ENCODE results near the gene ADIG.

The ADIG gene

GRCh38 chr20:38581013-38581412 is at the start of gene ADIG:
ADIG (plus strand) TSS chr20:38581197; CDS start chr20:38581251, 54 bp downstream.
- DNase-seq = peak; percentile 49 to 82

GRCh38 chr20:38534756-38535155 is 46.2 kb upstream of the ADIG start:
- no peak for DNase-seq

DNA sequence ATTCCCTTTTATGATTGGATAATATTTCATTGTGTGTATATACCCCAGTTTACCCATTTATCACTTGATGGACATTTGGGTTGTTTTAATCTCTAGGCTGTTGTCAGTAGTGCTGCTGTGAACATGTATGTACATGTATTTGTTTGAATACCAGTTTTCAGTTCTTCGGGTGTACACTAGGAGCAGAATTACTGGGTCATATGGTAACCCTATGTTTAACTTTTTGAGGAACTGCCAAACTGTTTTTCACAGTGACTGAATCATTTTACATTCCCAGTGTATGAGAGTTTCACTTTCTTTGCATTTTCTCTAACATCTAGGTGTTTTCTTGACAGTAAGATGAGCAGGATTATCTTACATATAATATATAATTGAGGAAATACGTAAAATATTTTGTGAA is 44.7 kb upstream of the ADIG start:
- DNase-seq = no peak

DNA sequence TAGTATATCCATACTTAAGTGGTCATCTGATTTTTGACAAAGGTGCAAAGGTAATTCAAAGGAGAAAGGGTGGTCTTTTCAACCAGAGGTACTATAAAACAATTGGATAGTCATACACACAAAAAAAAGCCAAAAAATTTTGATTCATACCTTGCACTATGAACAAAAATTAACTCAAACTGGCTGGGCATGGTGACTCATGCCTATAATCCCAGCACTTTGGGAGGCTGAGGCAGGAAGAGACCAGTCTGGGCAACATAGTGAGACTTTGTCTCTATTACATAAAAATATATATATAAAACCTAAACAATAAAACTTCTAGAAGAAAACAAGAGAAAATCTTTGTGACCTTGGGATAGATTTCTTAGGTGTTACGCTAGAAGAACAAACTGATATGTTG is 43.8 kb upstream of the ADIG start:
- no peak for DNase-seq

DNA sequence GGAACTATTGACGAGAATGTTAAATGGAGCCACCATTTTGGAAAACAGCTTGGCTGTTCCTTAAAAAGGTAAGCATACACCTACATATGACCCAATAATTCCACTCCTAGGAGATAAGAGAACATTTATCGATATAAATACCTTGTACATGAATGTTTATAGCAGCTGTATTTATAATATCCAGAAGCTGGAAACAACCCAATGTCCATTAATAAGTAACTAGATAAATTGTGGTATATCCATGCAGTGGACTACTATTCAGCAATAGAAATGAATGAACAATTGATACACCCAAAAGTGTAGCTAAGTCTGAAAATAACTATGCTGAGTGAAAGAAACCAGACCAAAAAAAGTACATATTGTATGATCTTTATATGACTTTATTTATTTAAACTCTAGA is 42.2 kb upstream of the ADIG start:
- no peak for DNase-seq

DNA sequence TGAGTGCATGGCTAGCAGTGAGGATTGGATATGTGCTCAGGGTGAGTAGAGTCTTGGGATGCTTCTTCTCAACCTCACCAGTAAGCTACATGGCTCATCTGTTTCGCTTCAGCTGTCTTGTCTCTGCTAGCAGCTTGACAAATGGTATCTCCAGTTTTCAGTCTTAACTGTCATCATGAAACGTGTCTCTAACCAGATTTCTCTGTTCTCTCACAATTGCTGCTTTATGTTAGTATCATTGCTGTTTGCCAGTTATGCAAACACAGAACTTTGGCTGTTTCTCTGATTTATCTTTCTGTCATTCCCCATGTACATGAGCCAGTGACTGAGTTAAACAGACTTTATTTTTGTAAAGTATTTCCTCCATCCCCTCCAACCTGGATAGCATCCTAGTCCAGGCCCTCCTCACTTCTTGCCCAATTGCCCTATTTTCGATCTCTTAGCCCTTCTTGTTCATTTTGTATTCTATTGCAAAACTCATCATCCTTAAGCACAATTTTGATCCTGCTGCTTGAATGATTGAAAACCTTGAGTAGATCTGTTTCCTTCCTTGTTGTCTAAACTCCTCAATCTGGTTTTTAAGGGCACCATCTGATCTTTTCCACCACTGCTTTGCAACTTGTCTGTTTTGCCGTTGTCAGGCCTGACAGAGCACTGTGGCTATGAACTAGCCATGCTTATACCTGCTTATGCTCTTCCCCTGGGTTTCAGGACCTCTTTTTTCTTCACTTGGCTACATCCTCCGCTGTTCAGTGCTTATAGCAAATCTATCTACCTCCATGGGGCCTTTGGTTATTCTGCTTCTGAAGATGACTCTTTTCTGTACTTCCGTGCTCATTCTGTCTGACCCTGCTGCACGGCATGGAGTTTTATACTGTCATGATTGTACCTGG is 37.7 kb upstream of the ADIG start:
- peak in 1 of 2 donors; percentile 67 for DNase-seq

- no peak for DNase-seq
Observed at GRCh38 chr20:38545771-38546170, 35.2 kb upstream of the ADIG start.

GRCh38 chr20:38547288-38548085 is 33.5 kb upstream of the ADIG start:
- DNase-seq = no peak

DNA sequence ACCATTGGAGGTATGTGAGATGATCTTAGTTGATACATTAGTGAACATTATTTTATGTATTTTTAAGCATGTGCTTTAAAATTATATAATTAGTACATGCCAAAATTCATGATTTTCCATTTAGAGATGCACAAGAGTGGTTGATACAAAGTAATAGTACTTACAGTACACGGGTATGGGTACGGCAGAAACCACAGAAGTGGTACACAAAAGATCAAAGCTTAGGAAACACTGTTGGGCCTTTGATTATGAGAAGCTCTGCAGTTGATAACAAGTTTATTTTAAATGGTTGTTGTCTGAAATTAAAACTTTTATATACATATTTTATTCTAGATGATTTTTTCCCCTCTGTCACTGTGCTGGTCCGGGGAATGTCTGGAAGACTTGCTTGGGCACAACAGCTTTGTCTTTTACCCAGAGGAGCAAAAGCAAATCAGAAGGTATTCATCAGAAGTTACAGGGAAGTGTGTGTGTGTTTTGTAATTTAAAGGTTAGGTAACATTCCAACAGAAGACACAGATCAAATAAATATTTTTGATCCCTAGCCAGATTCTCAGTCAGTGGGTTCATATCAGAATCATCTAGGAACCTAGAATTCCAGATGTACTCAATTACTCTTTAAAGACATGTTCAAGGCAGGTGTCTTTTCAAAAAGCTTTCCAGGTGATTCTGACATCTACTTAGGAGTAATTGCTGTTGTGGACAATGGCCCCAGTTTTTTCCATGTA is 32.5 kb upstream of the ADIG start:
- no peak for DNase-seq

DNA sequence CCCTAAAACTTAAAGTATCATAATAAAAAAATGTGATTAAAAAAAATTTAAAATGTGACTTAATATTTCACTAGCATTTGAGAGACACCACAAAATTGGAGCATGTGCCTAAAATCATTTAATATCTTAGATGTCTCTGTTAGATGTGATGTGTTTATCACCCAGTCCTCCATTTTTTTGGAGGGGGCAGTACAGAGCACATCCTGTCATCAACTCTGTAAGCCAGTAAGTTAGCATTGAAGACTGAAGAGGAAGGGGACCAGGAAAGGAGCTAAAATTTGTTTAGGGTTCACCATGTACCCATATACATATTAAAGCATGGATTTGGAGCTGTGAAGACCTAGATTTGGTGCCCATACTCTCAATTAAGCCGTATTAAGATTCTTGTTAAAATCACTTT is 30.7 kb upstream of the ADIG start:
- DNase-seq = no peak

- no peak for DNase-seq
Observed at GRCh38 chr20:38551056-38551626, 29.9 kb upstream of the ADIG start.

DNA sequence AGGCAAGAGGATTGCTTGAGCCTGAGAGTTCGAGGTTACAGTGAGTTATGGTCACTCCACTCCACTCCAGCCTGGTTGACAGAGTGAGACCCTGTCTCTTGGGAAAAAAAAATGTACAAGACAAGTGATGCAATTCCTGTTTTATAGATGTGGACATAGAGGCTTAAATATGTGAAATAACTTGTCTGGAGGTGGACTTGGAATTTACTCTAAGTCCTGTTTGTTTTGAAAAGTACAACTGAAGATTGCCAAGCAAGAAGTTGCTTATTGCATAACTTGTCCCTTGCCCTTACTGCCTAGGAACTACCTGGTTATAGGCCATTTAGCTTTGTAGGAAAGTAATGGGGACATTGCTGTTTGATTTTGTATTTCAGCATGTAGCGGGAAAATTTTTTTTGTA is 26.0 kb upstream of the ADIG start:
- no peak for DNase-seq

GRCh38 chr20:38555395-38555794 is 25.6 kb upstream of the ADIG start:
- DNase-seq = no peak

DNA sequence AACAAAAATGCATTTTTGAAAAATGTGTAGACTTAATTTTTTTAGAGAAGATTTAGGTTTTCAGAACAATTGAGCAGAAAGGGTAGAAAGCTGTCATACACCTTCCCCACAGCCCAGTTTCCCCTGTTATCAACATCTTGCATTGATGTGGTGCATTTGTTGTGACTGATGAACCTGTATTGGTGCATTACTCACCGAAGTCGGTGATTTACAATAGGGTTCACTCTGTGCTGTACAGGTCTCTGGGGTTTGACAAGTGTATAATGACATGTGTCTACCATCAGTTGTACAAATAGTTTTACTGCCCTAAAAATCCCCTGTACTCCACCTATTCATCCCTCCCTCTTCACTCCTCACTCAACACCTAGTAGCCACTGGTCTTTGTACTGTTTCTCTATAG is 23.8 kb upstream of the ADIG start:
- no peak for DNase-seq

GRCh38 chr20:38558596-38559360 is 22.2 kb upstream of the ADIG start:
- no peak for DNase-seq

DNA sequence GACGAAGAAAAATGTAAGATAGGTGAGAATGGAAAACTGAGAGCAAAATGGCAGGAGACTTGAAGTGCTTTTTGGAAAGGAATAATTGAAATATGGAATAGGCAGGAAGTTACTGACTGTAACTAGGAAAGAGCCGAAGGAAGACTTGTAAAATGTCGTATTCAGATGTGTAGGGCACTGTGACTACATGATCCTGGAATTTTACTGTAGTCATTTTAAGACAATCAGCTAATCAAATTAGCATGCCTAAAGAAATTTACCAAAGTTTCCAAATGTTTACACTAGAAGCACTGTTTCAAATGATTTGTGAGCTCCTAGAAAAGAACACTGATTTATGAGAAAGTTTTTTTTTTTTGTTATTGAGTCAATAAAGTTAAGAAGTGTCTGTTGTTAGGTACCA is 21.2 kb upstream of the ADIG start:
- DNase-seq = no peak

GRCh38 chr20:38563802-38564431 is 17.1 kb upstream of the ADIG start:
- DNase-seq = no peak

GRCh38 chr20:38564680-38565079 is 16.3 kb upstream of the ADIG start:
- no peak for DNase-seq

- DNase-seq = no peak
Observed at GRCh38 chr20:38566036-38566598, 14.9 kb upstream of the ADIG start.

DNA sequence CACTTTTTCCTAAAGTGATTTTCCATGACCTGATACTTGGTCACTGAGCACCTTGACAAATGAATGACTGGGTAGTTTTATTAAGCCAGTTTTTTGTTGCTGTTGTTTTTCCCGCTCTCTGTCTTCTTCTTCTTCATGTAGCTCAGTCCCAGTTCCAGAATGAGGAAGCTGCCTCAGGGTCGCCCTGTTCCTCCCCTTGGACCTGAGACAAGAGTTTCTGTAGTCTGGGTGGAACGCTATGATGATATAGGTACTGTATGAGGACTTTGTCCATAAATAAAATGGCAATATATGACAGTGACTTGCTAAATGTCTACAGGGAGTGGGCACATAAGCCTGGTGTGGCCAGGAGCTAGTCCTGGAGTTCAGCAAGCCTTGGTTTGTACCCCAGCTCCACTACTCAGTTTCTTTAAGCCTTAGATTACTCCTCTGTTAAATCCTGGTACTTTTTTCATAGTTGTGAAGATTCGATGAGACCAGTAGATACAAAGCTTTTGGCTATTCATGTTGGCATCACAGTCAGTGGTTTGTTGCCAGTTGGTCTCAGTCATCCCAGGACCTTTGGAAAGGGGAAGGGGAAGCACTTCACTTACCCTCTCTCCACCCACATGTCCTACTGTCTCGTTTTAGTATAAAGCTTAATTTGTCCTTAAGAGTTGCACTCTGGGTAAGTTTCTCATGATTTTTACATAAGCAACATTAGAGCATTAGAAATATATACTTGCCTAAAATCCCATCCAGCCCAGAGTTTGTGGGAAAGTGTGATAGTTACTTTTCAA is 11.1 kb upstream of the ADIG start:
- DNase-seq = no peak
